NAMALWA (cell line): ENCODE data around the gene ABTB1.

Experiments
- DNase-seq: peaks from one replicate; pipeline ENCODE4 v3.0.0-alpha.2; 2015; ENCODE audit warnings: low spot score

ABTB1 gene

DNA sequence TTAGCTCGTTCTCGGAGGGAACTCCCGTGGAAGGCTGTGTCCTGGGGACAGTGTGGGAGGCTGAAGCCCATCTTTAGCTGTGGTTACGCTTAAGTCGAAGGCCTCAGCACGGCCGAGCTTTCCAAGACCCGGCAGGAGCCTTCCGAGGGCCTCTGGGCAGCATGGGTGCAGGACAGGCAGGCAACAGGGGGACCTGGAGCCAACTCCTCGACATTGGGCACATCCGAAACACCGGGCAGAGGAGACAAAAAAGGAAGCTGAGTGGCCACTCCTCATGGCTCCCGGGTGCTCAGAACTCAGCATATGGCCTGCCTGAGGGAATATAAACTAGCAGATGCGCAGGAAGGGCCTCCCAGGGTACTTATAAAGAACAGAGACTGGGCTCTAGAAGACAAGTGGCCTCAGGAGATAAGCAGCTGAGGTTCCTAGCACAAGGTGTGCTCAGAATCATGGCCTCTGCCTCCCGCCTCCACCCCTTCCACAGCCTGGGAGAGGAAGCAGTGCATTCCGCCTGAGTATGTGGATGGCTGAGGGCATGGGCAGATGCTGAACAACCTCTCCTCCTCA lies 34.1 kb downstream of the ABTB1 start:
- no peak for DNase-seq

DNA sequence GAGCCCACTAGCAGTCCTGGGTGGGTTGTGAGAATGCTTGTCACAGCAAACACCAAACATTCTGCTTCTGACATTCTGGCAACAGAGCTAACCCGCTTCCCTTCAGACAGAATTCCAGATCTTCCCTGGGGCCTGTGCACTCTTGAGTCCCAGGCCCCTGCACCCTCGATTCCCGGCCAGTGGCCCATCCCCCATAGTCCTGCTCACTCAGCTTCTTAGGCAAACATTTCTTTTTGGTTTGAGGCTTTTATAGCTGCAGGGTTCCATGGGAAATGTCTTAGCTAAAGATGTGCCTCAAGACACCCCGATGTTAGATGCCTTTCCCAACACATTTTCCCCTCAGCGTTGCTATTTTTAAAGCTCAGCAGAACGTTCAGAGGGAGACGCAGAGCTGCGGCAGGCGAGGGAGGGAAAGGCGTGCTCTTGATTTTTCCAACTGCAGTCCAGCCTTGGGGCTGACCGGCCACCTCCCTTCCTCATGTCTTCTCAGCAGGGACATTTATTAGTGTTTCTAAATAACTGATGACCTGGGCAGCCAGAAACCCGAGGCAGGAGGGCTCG lies 35.2 kb downstream of the ABTB1 start:
- DNase-seq, result no peak

DNA sequence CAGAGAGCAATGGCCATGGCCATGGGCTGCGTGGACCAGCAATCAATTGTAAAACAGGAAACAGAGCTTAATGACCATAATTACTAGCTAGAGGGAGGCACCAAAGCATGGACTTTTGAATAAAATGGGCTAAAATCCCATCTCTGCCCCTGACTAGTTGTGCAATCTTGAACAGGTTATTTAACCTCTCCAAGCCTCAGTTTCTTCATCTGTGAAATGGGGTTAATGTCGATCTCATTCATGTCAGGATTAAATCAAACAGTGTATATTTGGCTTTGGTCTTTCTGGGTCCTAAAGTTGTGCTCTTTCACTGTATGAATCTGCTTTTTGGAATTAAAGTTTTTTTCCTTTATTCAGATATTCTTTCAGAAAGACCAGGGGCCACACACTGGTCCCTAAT lies 36.1 kb downstream of the ABTB1 start:
- no peak for DNase-seq

DNA sequence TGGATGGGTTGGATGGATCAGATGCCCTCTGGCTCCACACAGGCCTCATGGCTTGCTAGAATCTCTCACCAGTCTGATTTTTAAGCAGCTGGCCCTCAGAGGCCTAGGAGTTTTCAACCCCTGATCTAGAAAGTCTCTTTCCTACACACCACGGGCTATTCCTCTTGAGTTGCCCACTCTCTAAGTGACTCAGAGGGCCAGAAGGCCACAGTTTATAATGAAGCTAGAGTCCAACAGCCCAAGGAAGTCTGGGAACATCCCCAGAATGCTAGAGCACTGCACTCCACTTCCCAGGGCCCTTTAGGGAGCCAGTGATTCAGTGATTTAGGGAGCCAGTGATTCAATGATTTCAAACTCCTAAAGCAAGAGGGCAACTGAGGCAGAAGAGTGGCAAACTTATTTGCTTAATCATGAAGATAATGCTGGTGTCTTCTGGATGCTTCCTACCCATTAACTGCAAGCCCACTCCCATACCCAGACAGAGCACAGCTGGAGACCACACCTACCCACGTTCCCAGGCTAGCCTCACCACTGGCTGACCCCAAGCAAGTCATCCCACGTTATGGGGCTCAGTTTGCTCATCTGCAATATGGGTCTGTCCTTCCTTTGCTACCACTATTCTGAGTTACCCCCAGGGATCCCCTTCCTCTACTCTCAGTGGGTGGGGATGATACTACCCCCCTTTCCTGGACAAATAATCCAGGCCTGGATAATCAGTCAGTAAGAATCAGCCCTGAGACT lies 36.7 kb downstream of the ABTB1 start:
- DNase-seq, result no peak

DNA sequence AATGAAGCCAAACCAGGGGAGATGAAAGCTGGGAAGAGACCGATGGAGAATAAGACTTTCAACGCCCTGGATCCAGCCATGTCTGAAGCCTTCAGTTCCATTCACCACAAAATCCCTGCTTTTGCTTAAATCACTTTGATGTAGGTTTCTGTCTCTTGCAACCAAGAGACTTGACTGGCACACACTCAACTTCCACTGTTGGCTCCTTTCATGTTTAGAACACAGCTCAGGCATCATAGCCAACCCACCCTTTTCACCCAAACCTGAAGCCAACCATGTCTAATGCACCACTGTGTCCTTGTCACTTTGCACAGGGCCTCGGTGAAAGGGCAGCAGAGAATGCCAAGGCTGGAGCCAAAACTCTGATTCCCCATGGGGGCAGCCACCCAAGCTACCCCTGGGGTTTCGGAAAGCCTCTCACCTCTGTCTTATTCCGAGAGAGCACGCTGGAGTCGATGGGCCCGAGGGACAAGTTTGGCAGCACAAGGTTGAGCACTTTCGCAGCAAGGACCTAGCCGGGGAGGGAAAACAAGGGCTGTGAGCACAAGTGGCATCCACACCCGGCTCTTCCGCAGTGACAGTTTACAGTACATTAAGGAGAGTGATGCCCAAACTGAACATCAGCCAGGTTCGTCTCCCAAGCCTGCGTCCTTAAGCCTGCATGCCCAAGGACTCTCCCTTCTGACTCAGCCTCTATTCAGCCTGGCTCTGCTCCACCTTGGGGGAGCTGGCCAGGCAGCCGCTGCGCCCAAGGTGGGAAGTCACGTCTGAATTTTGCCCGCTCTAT lies 37.6 kb downstream of the ABTB1 start:
- no peak for DNase-seq

DNA sequence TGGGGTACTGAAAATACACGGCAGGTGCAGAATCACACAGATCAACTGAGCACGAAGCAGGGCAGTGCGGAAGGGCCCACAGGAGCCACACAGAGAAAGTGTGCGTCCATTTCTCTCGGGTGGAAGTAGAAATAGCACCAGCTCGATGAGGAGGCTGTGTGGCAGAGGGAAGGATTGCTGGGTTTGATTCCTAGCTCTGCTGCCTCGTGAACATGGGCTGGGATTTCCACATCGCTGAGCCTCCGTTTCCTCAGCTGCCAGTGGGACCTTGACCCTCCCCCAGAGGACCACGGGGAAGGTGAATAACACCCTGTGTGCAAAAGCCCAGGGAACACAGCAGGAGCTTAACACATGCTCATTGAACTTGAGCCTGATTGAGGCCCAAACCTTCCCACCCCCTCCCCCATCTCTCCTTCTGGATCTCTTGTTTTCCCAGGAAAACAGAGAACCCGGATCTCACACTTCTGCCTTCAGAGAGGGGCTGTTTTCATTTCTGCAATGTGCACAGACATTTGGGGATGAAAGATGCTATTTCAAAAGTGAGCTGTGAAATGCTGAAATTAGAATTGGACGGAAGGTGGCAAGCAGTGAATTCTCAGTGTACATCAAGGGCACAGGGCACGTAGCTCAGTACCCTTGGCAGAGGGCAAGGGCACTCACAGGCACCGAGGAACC lies 38.4 kb downstream of the ABTB1 start:
- no peak for DNase-seq

DNA sequence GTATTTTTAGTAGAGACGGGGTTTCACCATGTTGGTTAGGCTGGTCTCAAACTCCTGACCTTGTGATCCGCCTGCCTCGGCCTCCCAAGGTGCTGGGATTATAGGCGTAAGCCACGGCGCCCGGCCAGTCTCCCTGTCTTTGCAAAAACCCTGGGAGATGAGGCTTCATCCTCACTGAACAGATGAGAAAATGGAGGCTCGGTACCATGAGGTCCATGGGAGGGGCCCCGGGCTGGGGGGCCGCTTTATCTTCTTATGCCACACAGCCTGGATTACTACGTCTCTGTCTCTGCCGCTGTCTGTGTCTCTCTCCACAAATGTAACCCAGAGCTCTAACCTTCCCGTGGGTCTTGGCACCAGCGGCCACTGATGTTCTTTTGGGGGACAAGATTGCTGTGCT lies 39.1 kb downstream of the ABTB1 start:
- DNase-seq, result no peak

DNA sequence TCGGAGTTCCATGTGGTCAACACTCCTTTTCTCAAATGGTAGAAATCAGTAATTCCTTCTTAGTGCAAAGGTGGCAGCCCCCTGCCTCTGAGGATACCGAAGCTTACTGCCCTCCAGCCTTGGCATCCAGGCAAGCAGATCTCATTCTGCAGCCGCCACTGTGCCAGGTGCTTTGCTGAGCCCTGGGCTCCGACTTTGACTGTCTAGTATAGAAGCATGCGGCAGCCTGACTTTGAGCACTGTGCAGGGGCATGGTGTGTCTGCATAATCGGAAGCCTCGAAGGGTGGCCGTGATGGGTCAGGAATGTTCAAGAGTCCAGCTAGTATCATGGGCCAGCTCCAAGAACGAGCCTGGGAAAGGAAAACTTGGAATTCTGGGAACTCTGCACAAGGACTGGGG lies 39.7 kb downstream of the ABTB1 start:
- no peak for DNase-seq

DNA sequence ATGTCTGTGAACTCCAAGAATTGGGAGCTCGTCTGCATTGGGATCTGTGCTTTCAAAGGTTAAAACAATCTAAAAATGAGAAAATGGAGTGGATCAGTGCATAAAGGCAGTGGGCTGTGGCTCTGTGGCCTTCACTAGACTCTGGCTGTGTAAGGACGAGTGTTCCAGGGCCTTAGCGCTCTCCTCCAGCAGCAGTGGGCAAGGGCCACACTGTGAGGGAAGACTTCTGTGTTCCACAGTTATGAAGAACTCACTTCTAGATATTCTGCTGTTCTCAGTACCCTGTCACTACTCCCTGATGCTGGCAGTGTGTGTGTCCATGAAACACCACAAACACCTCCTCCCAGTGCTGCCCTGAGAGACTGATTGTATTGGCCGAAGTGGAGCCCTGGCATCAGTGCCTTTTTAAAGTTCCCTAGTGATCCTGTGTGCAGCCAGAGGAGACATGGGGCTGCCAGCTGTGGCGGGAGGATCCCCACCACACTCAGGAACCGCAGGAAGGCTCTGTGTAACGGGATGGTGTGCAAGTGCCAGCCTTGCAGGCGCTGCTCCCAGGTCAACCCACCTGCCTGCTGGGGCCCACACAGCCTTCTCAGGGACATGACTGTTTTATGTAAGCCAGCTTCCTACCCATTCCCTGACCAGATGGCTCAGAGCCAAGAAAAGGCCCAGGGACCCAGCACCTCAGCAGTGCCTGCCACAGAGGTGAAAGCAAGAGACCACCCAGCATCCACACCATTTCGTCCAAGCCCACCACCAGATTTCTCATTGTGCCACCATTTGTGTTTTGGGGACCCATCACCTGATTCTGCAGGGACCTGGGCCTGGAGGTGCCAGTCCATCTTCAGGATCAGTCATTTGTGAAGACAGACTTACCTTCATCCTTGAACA lies 40.4 kb downstream of the ABTB1 start:
- no peak for DNase-seq

DNA sequence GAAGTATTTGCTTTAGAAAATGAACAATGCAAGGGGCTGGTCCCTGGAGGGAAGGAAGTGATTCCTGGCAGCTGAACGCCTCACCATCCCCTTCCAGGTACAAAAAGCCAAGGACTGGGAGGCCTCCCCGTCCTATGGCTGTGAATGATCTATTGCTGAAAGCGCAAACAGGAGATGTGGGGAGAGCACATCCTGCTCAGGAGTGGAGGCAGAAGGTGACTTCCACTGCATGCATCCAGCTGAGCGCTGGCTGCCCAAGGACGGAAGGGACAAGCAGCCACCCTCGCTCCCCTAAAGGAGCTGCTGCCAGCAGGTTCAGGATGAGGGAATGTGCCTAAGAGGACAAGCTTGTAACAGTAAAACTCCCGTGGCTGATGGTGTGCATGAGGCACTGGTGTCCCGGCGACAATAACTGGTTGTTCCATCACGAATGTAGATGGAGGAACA lies 41.4 kb downstream of the ABTB1 start:
- DNase-seq, result no peak

DNA sequence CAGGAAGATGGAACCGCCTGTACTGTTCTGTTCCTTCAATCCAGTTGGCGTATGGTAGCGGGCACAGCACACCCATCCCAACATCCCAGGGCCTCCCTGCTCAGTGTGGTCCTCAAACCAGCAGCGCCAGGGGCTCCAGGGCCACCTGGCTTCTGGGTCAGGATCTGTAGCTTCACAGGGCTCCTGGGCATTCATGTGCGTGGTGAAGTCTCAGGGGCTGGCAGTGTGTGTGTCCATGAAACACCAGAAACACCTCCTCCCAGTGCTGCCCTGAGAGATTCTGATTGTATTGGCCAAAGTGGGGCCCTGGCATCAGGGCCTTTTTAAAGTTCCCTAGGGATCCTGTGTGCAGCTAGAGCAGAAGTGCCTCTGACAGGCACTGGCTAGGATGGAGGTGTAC lies 42.1 kb downstream of the ABTB1 start:
- no peak for DNase-seq

DNA sequence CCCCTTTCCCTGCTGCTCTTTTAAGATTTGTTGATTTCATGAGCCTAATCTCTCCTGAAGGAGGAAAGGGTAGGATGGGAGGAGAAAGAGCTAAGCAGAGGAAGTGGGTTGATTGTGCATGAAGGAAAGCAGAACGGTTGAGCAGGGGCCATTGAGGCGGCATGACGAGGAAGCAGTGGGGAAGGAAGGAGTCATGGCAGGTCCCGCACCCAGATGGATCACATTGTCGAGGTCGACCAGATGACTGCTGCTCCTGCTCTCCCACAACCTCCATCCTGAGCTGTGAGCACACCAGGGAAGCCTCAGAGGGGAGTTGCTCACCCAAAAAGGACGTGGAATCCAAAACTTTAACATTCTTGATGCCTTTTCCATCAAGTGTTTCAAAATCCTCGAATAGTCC lies 42.8 kb downstream of the ABTB1 start:
- DNase-seq, result no peak

DNA sequence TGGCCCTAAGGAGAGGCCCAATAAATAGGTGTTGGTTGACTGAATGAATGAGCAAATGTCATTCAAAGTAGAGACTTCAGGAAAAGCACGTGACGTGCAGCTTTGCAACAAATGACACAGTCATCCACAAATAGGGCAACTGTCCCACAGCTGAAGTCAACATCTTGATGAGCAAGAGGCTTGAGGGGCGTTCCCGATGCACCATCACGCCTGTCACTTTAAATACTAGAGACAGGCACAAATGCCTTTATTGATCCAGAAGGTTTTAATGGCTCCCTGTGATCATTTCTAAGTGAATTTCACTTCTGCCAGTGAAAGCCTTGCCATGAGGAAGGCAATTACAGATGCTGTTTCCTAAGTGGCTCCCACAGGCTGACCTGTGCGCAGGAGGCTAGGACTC lies 43.6 kb downstream of the ABTB1 start:
- no peak for DNase-seq

DNA sequence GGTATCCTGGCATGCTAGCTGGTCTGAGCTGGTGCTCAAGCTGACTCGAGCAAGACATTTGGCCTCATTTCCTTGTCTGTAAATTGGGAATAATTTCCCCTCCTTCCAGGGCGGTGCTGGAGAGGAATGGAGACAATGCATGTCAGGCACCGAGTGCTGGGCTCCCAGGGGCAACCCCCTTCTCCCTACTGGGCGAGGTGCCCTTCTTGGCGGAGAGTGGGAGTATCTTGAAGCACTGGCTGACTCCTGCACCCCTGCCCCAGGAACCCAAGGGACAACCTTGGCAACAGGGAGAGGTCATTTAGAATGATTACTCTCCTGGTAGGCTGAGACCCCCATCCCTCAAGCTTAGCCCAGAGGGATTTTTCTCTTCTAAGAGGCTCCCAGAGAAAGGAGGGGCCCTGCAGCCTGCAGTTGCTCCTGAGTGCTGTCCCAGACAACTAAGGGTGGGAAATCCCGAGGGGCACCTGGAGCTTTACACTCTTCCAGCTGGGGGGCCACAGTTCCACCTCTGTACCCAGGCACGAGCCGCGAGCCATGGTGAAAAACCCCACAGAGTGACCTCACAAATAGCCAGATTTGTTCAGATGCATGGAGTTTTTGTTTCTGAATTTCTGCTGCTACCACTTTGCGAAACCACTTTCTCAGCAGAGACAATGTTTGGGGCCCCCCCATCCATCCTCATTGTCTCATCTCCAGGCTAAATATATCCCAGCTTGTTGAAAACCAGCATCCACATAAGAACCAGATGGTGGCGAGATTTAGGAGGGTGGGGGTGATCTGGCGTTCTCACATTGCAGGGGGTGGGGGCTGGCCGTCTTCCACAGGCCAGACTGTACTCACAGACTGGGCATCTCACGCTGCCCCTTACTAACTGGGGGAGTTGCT lies 44.8 kb downstream of the ABTB1 start:
- no peak for DNase-seq

DNA sequence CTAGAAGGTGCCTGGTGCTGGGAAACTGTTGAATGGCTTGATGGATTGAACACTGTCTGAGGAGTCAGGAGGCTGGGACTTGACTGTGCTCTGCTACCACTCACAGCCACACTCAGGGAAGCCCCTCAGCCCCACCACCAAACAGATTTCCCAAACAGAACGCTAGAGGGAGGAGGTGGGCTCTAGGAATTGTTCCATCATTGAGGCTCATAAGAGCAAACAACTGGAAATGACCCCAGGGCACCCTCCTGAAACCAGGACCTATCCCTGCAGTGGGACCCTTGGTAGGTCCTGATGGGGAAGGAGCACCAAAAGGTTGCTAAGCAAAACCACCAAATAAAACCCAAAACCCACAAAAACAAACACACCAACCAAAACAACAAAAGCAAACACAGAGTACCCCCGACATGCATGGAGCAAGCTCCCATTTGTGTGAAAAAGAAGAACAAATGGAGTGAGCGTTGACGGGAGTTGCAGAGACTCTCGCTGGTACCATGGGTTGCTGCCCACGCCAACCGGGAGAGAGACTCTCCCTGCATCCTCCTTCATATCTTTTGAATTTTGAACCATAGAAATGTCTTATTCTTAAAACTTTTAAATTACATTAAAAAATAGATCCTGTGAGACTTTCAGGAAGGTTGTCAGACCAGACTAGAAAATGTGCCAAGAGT lies 45.6 kb downstream of the ABTB1 start:
- DNase-seq, result no peak

DNA sequence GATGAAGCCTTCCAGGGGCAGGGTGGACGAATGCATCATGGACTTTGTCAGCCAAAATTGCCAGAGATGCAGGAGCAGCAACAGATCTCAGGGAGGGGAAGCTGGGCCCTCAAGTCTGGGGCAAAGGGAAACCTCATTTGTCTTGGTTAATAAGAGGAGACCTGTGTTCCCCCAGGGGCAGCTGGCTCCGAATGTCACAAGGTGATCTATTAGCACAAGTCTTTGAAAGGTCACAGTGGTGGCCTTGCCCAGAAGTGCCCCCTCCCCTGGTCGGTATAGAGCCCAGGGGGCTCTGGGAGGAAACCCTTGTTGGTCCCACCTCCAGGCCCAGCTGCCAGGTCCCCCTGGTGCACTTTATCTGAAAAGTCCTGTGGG lies 46.2 kb downstream of the ABTB1 start:
- DNase-seq, result no peak

DNA sequence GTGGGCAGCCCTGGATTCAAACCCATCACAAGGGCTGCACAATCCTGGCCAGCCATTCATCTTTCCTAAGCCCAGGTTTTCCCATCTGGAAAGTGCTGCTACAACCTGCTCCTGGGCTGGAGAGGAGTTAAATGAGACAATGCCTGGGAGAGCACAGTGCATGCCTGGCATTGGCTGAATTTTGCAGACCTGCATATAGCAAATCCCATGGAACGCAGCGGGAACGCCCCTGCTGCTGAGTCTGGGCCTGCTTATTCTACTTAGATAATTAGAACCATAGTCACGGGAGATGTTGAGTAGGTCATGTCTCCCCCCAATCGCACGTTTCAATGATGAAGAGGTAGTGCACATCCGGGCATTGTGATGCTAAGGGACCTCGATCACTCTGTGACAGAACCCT lies 46.6 kb downstream of the ABTB1 start:
- DNase-seq, result no peak

DNA sequence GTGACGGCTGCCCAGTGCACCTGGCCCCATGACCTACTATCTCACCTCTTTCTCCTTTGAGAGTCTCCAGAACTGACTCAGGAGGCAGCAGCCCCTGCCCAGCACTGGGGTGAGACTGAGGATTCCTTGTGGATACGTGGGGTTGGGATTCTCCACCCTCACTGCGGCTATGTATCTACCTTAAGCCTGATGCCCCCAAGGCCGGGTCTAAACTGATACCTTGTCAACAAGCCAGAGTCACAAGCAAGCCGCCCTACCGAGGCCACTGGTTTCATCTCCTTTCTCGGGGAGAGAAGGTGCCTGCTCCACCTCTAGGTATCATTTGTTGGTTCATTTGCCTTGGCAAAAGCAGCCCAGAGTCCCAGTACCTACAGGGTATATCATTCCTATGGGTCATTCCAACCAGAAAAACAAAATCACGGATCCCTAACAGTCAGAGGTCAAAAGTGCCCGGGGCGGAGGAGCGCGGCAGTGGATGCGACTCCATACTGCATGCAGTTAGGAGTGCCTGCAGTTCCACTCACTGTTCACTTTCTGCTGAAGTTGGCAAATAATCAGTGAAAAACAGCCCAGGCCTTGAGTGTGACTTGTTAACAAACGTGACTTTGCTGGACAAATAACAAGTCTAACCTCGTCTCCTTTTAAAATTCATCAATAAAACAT lies 47.5 kb downstream of the ABTB1 start:
- DNase-seq, result no peak
